ENCODE data around the gene ARL3.

ARL3 gene

DNA sequence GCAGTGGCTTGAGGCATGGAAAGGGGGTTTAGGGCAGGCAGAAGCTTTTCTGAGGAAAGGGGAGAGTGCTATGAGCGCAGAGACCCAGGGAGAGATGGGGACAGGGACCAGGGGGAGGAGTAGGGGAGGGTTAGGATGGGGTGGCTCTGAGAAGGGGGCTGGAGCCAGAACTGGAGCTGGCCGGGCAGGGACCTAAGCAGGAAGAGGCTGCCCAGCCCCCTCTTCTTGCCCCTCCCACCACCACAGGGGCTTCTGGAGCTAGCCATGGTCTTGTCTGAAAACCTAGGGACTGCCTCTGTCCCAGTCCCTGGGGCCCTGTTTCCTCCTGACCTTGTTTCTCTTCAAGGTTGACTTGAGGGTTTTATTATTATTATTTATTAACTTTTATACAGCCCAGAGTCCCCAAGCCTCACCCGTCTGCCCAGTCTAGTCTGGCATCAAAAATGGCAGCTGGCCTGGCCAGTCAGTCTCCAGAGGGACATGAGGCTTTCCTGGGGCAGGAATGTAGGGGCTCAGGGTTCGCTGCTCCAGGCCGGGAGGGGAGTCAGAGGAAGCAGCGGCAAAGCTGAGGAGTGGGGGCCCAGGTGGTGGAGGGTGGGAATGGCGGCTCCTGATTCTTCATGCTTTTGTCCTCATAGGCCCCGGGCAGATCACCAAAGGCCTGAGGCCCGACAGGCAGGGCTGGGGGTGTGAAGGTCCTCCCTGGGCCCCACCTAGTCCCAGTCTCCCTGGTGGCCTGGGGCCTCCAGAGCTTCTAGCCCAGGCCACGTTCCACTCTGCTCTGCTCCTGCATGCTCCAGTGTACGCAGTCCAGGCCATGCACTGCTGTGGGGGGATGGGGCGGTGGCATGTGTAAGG is 64.2 kb downstream of the ARL3 start:
- DNase-seq = no peak

DNA sequence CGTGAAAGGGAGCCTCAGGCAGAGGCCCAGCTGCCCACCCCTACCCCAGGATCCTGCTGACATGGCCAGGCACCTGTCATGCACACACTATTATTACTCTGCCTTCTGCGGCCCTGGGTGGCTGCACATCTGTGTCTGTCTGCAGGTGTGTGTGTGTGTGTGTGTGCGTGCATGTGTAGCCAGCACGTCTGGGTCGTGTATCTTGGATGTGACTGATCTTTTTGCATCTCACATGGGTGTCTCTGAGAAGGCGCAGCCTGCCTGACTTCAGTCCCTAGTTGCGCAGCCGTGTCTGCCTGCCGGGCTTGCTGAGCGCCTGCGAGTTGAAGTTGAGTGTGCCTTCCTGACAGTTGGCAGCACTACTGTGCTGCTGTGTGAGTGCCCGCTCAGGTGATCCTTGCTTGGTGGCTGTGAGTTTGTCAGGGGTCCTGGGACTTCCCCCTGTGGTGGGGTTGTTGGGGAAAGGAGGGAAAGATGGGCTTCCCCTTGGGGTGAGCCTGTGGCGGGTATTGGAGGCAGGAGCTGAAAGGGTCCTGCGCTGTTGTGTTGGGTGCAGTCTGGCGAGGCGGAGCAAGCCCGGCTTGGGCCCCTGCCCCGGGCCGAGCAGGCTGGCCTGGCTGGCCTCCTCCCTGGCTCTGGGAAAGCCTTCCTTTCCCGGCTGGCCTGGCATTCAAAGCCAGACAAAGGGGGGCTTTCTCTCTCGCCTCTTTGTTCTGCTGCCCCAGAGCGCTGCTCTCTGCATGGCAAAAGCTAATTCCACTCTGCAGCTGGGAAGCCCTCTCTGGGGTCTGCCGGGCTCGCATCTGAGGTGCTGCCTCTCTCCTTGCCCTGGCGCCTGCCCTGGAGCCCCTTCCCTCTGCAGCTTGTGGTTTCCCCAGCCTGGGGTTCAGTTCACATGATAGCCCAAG is 65.1 kb downstream of the ARL3 start:
- no peak for DNase-seq

DNA sequence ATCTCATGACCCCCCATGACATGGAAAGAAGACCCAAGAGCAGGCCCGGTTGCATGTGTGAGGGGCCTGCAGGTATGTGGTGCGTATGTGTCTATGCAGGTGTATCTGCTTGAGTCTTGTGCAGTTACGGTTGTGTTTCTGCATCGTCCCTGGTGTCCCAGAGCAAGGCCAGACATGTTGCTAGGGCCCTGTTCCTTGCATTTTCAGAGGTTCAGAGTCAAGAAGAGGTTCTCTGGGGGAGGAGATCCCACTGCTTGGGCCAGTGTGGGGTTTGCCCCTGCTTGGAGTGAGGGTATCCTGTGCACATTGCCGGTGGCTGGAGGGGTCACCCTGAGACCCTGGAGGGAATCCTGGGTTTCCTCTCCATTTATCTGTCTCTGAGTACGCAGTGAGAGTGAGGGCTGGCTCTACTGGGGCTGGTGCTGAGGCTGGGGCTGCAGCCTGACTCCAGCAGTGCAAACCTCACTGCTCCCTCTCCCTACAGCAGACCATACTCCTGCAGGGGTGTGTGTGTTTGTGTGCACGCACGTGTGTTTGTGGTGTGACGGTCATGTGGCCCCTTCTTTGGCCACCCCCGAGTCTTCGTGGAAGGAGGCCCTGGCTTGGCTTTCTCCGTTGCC is 65.8 kb downstream of the ARL3 start:
- no peak for DNase-seq

DNA sequence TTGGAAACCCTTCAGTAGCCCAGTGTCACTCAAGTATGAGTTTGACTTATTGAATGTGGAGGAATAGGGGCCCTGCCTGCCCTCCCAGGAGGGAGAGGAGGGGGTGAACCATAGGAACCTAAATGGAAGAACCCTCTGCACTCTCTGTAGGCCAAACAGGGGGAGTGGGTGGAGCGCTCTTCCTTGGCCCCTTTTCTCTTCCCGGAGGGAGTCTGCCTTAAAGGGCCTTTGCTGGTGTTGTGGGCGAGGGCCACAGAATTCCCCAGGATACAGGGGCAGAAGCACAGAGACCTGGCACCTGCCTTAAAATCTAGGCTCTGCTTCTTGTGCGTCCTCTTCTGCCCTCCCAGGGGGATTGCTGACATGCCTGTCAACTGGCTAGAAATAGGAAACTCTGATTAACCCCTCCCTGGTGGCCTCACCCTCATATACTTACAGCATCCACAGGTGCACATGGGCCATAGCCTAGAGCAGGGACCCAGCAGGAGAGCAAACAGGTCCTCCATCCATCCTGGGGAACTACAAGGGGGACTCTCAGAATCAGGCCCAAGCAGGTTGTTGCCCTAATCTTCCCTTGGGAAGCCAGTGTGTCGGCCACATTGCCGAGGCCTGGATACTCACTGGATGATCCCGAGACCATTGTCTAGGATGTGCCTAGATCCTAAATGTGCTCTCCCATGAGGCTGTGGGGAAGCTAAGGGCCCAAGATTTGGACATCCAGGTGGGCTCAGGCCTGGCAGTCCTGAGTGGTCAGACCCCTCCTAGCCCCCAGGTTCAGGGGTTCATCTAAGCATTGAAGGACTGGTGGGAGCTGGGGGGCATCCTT is 66.5 kb downstream of the ARL3 start:
- no peak for DNase-seq

DNA sequence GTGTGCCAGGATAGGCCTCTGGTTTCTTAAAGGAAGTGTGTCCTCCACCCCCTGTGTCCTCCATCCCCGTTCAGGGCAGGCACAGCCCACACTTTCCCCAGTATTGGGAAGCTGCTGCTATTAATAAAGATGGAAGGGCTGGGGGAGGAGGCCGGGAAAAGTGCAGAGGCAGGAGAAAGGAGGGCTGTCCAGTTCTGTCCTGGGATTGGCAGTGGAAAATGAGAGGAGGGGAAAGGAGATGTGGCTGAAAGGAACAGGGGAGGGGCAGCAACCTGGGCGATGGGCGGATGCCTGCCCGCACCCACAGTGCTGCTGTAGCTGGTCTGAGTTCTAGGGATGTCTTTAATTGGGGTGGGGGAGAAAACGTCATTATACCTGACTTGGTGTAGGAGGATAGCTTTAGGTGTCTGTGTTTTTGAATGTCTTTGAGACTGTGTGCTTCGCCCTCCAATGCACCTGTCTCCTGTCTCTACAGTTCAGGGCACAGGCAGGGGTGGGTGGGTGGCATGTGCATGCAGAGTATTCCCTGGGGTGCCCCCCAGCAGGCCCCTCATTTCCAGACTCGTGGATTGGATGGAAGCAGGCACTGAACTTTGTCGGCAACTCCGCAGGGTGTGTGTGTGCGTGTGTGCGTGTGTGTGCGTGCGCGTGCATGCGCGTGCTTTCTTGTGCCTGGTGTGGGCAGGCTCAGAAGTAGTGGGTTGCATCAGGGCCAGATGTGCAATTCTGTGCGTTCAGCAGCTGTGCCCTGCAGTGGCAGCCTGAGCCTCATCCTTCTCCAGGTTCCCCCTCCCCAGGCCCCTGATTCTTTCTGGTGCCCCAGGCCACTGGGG is 67.4 kb downstream of the ARL3 start:
- peak in 1 of 4 experiments; percentile 38 for DNase-seq

DNA sequence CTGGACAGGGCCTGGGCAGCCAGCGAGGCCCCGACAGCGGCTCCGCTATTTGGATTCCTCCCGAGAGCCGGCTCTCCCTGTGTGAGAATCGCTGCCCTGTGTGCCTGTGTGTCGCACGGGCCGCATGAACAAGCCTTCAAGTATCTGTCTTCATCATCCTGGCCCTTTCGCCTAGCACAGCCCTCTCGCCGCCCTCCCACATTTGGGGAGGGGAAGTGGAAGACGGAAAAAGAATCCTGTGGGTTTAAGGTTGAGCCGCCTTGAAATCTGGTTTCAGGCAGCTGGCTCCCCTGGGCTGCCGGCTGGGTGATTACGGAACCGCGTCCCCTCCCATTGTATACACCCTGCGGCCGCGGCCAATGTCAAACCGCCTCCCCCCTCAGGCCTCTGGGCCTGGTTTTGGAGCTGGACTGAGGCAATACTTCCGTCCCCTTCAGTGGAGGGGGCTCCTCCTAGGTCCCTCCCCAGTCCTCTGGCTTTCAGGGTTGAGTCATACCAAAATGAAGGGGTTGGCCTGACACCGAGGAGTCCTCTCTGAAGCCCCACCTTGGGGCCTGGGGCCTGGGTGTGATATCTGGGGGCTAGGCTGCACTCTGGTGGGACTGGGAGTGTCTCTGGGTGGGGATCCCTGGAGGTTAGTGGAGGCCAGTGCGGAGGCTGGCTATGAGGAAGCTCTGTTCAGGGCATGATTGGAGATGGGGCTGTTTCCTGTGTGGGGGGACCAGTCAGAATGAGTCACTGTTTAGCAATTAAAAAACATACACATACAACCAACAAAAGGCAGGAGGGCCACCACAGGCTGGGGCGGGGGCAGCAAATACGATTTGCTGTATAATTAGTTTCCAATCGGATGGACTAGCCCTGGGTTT is 68.2 kb downstream of the ARL3 start:
- DNase-seq = peak; percentile 38 to 53 (median 48)

DNA sequence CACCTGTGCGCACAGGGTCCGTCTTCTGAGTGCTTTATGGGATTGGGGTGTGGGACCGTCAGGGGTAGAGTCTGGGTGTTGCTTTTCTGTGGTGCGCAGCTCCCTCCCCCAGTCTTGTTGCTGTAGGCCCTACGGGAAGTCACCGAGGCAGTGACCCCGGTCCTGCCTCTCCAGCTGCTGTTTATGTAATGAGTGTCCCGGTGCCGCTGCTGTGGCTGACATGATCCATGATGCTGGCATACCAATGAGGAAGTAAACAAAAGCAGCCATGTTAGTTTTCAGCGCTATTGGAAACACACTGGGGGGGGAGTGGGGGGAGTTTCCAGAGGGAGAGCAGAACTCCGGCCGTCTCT is 68.8 kb downstream of the ARL3 start:
- no peak for DNase-seq

DNA sequence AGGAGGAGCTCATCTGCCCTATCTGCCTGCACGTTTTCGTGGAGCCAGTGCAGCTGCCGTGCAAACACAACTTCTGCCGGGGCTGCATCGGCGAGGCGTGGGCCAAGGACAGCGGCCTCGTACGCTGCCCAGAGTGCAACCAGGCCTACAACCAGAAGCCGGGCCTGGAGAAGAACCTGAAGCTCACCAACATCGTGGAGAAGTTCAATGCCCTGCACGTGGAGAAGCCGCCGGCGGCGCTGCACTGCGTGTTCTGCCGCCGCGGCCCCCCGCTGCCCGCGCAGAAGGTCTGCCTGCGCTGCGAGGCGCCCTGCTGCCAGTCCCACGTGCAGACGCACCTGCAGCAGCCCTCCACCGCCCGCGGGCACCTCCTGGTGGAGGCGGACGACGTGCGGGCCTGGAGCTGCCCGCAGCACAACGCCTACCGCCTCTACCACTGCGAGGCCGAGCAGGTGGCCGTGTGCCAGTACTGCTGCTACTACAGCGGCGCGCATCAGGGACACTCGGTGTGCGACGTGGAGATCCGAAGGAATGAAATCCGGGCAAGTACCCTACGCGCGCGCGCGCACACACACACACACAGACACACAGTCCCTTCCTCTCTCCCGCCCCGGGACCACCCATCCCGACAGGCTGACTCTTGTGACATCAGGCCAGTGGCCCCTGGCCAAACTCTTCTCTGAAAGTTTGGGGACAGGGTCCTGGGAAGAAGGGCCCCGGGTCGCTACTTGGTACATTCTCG is 69.4 kb downstream of the ARL3 start:
- peak; percentile 48 to 77 (median 64) for DNase-seq

DNA sequence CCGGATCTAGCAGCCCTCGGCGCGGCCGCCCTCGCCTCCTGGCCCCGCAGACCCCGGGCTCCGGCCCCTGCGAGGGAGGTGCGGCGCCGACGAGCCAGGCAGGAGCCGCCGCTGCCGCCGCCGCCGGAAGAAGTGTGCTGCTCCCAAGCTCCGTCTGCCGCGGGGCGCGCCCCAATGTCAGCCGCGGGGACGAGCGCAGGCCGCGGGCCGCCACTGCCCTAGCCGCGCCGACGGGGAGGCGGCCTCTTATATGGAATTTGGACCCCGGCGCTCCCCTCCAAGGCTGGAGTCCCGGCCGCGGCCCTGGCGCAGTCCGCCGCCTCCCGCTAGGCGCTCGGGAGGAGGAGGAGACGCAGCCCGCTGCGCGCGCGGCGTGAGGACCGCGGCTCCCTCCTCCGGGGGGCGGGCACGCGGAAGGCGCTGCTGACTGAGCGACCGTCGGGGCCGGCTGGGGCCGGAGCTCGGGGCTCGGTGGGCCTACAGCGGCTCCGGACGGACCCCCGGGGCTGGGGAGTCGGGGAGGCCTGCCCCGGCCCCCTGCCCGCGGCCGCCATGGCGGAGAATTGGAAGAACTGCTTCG is 70.0 kb downstream of the ARL3 start, which contains the start of gene TRIM8:
TSS of gene TRIM8 (plus strand) at position 414 of the 580 bp plus-strand sequence. CDS start at position 553, 139 bp downstream.
- DNase-seq = peak in 3 of 4 experiments; percentile 28 to 57 (median 35)

DNA sequence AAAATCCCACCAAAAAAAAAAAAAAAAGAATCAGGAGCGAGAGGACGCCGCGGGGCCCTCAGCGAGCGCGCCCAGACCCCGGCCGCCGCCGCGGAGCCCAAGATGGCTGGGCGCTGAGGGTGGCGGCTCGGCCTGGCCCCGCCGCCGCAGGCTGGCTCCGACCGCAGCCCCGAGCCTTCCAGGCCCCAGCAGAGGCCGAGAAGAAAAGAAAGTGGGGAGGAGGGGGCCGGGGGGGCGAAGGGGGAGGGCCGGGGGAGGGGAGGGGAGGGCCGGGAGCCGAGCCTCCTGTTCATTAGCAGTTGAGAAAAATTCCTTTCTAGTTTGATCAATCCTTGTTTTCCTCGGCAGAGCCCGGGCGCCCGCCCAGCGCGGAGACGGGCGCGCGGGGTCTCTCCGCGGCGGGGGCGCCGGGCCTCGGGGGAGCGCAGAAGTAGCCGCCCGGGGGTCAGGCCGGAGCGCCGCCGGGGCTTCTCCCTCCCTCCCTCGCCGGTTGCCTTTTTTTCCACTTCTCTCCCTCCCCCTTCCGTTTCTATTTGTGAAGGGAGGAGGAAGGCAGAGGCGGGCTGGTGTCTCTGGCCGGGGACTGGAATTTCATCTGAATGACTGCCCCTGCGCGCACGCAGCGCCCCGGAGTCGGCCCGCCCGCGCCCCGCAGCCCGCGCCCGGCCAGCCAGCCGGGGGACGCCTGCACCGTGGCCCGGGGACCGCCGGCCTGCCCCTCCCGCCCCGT is 70.7 kb downstream of the ARL3 start:
- DNase-seq = peak in 1 of 4 experiments; percentile 37

DNA sequence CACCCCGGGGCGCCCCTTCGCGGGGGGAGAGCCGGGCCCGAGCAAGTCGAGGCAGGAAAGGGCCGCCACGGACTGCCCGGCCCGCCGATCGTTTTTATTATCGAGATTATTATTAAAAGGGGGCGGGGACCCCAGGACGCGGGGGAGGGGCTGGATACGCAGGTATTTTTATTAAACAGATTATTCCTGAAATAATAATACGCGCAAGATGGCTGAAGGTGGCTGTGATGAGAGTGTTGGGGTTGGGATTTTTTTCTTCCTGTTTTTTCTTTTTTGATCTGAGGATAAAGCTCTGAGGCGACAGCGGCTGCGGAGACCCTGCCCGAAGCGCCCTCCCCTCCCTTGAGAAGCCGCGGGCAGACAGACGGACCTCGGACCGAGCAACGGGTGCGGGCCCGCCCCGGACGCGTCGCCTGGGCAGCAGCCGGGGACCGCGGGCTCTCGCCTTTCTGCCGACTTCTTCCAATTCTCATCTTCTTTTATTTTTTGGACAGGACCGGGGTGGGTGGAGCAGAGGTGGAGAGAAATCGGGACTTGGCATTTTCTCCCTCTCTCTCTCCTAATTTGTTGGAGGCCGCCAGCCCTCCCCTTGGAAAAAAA is 71.4 kb downstream of the ARL3 start:
- peak in 1 of 4 experiments; percentile 51 for DNase-seq

DNA sequence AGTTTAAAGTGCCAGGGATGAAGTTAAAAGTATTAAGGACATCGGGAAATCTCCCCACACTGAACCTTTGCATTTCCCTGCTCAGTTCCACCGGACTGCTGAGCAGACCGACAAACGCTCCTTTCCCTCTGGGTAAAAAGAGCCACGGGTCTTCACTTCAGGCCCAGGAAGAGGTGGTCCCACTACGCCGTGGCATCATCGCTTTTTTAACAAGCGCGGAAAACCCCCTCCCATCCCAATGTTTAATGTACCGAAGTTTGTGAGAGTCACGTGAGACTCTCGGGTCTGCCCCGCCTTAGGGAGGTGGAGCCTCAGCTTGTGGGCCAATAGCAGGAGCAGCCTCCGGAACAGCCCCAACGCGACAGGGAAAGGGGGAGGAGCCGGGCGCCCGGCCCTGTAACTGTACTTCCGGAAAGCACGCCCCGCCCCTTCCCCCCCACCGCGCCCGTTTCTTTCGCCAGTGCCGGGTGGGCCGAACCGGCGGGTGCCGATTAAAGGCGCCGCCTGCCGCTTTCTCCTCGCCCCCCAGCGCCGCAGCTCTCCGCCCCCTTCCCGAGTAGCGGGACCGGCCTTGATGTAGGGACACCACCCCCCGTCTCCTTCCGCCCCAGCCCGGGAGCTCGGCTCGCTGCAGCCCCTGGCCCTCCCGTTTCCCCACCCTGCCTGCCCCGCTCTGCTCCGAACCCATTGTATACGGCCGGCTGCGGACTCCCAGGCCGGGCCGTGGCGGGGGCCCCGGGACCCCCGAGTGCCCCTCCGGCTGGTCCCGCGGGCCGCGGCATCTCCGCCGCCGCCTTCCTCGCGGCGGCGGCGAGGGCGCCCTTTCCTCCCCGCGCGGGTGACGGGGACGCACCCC is 72.1 kb downstream of the ARL3 start:
- DNase-seq = peak; percentile 92 to 96 (median 94)

DNA sequence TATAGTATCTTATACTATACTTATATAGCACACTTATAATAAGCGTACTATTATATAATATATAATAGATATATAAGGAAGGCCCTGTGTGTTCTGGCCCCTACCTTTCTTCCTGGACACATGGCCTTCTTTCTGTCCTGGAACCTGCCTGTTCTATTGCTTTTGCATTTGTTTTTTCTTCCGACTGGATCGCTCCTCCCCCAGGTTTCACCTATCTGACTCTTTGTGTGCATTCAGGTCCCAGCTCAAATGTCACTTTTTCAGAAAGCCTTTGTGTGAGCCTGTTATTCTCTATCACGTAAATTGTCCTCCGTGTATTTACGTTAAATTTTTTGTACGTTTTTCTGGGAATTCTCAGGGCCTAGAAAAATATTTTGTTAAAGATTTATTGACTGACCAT is 72.8 kb downstream of the ARL3 start:
- DNase-seq = no peak

DNA sequence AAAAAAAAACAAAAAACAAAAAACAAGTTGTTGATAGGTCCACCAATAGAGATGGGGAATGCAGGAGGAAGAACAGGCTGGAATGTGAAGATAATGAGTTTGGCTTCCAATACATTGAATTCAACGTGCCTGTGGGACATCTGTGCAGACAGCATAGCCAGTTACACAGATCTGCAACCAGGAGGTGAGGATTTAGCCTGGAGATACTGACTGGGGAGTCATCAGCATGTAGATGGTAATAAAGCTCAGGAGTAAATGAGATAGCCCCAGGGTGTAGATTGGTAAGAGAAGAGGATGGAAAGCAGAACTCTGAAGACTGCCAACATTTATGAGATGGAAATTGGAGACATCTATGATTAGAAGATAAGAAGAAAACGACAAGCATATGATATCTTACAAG is 74.7 kb downstream of the ARL3 start:
- DNase-seq = no peak

DNA sequence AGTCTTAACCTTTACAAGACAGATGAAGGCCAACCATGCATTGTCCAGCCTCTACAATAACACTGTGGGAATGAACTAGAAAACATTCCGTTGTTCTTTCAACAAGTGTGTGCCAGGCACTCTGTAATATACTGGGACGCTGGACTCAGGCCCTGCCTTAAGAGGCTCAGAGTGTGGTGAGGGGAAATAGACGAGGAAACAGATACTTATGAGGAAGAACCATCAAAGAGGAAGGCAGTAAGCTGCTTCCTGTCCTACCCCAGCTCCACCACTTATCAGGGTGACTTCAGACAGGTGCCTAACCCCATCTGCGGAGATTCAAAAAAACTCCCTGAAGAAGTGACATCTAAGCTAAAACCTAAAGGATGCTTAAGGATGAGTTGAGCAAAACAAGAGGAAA is 78.8 kb downstream of the ARL3 start:
- DNase-seq = no peak

DNA sequence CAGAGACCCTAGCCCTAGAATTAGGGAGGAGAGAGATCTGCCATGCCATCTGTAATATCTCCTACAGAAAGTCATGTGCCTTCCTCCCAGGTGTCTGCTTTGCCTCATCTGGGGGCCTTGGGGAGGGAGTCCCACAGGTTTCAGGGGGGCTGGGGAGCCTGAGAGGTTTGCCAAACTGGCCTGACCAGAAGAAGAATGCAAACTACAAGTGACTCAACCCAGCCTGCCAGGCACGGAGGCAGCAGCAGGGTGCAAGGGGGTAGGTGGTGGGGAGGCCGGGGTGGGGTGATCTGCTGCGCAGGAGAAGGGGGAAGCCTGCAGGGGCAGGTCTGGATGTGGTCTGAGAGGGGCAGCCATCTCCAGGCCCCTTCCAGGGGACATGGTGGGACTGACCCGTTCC is 79.5 kb downstream of the ARL3 start:
- no peak for DNase-seq

DNA sequence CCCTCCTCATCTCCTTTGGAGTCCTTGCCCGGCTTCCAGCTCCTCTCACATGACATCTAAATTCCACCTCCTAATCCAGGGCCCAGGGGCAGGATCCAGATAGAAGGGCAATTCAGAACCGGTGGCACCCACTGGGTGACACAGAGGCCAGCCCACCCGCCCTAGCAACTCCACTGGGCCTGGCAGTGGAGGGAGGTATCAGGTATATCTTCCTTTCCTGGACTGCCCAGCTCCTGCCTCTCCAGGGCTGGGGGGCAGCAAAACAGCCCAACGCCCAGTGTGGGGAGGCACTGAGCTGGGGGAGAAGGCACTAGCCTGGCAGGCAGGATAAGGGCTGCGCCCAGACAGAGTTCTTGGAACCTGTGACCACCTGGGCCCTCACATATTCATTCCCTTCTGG is 80.3 kb downstream of the ARL3 start:
- no peak for DNase-seq
